ENCODE measurements around the gene DNAJC22. TPM values are rescaled to one million over a fixed set of nuclear protein-coding genes. Genes with fewer than 3 reads are reported as not detected.
"Not testable (repeated sequence)": the region's sequence is repeated elsewhere in the genome, so short reads cannot be mapped to it uniquely, and the experiment has no call there.

Gene DNAJC22
- polyA plus RNA-seq, result not detected

GRCh38 chr12:49346659-49347310, at the start of gene DNAJC22:
Gene DNAJC22, plus strand, starts transcription at chr12:49346888. Its CDS starts 1,985 bp downstream, at chr12:49348873.
- H3K27ac Mint-ChIP-seq, result peak within 1 kb of the TSS; percentile 28 to 76 (median 59)
- peaks cover 15 to 22% (median 19%) of the 10 kb centered on the region in 3 donors for H3K4me1 Mint-ChIP-seq

DNA sequence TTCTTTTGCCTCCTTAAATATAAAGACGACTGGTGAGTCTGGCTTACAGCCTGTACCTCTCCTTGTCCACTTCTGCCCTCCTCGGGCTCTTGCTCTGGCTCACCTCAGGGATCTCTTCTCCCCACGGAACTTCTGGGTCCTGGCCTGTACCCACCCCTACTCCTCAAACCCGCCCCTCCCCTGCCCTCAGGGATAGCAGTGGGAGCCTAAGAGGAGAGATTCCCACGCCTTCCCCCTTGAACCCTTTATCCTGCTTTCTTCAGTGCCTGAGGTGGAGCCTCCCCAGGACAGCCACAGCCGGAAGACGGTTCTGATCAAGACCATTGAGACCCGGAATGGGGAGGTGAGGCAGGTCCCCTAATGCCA, 49.0 kb upstream of the DNAJC22 start:
- Mint-ChIP-seq H3K4me3 (peak overlapping the region in 3 of 4 donors; percentile 28 to 87 (median 68)), H3K27me3 (peaks cover 42% of the 10 kb centered on the region), H3K9me3 (no peaks in the 10 kb centered on the region), H3K4me1 (peaks cover 7 to 11% (median 11%) of the 10 kb centered on the region in 3 donors), H3K36me3 (no peaks in the 10 kb centered on the region), H3K27ac (no peak overlapping the region)

More at GRCh38 chr12:49346659-49347310, at the start of gene DNAJC22:
- no peaks in the 10 kb centered on the region for H3K36me3 Mint-ChIP-seq
- peaks cover 53% of the 10 kb centered on the region for H3K27me3 Mint-ChIP-seq
- H3K9me3 Mint-ChIP-seq, result peaks cover 0 to 1% (median 0%) of the 10 kb centered on the region in 3 donors
- H3K4me3 Mint-ChIP-seq, result peak within 1 kb of the TSS; percentile 72 to 91 (median 84)

GRCh38 chr12:49298160-49298559, 48.5 kb upstream of the DNAJC22 start:
- Mint-ChIP-seq H3K4me3 (peak overlapping the region in 3 of 4 donors; percentile 28 to 87 (median 50)), H3K36me3 (no peaks in the 10 kb centered on the region), H3K27ac (peak overlapping the region in 1 of 3 donors; percentile 39), H3K9me3 (no peaks in the 10 kb centered on the region), H3K27me3 (peaks cover 42% of the 10 kb centered on the region), H3K4me1 (peaks cover 7 to 11% (median 11%) of the 10 kb centered on the region in 3 donors)

DNA sequence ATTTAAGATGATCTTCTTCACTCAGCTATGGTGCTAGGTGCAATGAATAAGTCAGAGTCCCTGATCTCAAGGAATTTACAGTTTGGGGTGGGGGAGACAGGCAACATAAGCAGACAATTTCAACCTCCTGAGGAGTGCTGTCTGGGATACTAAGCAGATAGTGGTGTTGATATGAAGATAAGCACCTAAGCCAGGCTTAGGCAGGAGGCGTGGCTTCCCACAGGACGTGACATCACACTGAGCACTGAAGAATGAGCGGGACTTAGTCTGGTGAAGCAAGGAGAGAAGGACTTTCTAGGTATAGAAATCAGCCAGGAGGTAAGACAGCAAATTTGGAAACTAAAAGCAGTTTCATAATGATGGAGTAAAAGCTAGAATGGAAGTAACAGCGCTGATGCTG, 44.9 kb upstream of the DNAJC22 start:
- Mint-ChIP-seq H3K4me3 (no peak overlapping the region), H3K27ac (no peak overlapping the region), H3K4me1 (peaks cover 1 to 9% (median 4%) of the 10 kb centered on the region in 3 donors), H3K27me3 (peaks cover 33% of the 10 kb centered on the region), H3K9me3 (no peaks in the 10 kb centered on the region), H3K36me3 (peaks cover 2% of the 10 kb centered on the region)

GRCh38 chr12:49304161-49304560, 42.5 kb upstream of the DNAJC22 start:
- H3K9me3 Mint-ChIP-seq, result no peaks in the 10 kb centered on the region
- H3K4me3 Mint-ChIP-seq, result no peak overlapping the region
- peaks cover 2% of the 10 kb centered on the region for H3K36me3 Mint-ChIP-seq
- H3K27ac Mint-ChIP-seq, result no peak overlapping the region
- peaks cover 0 to 5% (median 0%) of the 10 kb centered on the region in 3 donors for H3K4me1 Mint-ChIP-seq
- H3K27me3 Mint-ChIP-seq, result peaks cover 21% of the 10 kb centered on the region

- peaks cover 2% of the 10 kb centered on the region for H3K36me3 Mint-ChIP-seq
- H3K27me3 Mint-ChIP-seq, result peaks cover 21% of the 10 kb centered on the region
- no peak overlapping the region for H3K4me3 Mint-ChIP-seq
- peaks cover 0 to 5% (median 0%) of the 10 kb centered on the region in 3 donors for H3K4me1 Mint-ChIP-seq
- no peaks in the 10 kb centered on the region for H3K9me3 Mint-ChIP-seq
- H3K27ac Mint-ChIP-seq, result no peak overlapping the region
These were observed 40.8 kb upstream of the DNAJC22 start for GRCh38 chr12:49305762-49306510.

GRCh38 chr12:49309386-49309785, 37.3 kb upstream of the DNAJC22 start:
- H3K9me3 Mint-ChIP-seq, result no peaks in the 10 kb centered on the region
- peaks cover 2% of the 10 kb centered on the region for H3K36me3 Mint-ChIP-seq
- no peaks in the 10 kb centered on the region for H3K4me1 Mint-ChIP-seq
- no peak overlapping the region for H3K27ac Mint-ChIP-seq
- H3K4me3 Mint-ChIP-seq, result no peak overlapping the region
- H3K27me3 Mint-ChIP-seq, result peaks cover 21% of the 10 kb centered on the region

DNA sequence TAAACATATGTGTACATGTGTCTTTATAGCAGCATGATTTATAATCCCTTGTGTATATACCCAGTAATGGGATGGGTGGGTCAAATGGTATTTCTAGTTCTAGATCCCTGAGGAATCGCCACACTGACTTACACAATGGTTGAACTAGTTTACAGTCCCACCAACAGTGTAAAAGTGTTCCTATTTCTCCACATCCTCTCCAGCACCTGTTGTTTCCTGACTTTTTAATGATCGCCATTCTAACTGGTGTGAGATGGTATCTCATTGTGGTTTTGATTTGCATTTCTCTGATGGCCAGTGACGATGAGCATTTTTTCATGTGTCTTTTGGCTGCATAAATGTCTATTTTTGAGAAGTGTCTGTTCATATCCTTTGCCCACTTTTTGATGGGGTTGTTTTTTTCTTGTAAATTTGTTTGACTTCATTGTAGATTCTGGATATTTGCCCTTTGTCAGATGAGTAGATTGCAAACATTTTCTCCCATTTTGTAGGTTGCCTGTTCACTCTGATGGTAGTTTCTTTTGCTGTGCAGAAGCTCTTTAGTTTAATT, 36.2 kb upstream of the DNAJC22 start:
- not testable (repeated sequence) for H3K4me1 Mint-ChIP-seq, H3K9me3 Mint-ChIP-seq, H3K4me3 Mint-ChIP-seq, H3K27ac Mint-ChIP-seq, H3K36me3 Mint-ChIP-seq
- peaks cover 19% of the 10 kb centered on the region for H3K27me3 Mint-ChIP-seq

GRCh38 chr12:49314811-49315210, 31.9 kb upstream of the DNAJC22 start:
- Mint-ChIP-seq H3K4me3 (no peak overlapping the region), H3K36me3 (no peaks in the 10 kb centered on the region), H3K27me3 (peaks cover 4% of the 10 kb centered on the region), H3K9me3 (no peaks in the 10 kb centered on the region), H3K4me1 (no peaks in the 10 kb centered on the region), H3K27ac (no peak overlapping the region)

- not testable (repeated sequence) for H3K4me3 Mint-ChIP-seq, H3K36me3 Mint-ChIP-seq, H3K9me3 Mint-ChIP-seq, H3K4me1 Mint-ChIP-seq, H3K27me3 Mint-ChIP-seq, H3K27ac Mint-ChIP-seq
These were observed 29.6 kb upstream of the DNAJC22 start for GRCh38 chr12:49317118-49317517.

- not testable (repeated sequence) for H3K27me3 Mint-ChIP-seq, H3K27ac Mint-ChIP-seq, H3K9me3 Mint-ChIP-seq, H3K36me3 Mint-ChIP-seq
- H3K4me1 Mint-ChIP-seq, result peaks cover 7 to 14% (median 12%) of the 10 kb centered on the region in 3 donors
- H3K4me3 Mint-ChIP-seq, result peak overlapping the region; percentile 5 to 58 (median 24)
These were observed 26.1 kb upstream of the DNAJC22 start for GRCh38 chr12:49320411-49321103.

- Mint-ChIP-seq H3K9me3 (no peaks in the 10 kb centered on the region), H3K27me3 (no peaks in the 10 kb centered on the region), H3K4me1 (peaks cover 7 to 14% (median 12%) of the 10 kb centered on the region in 3 donors), H3K4me3 (peak overlapping the region; percentile 88 to 100 (median 93)), H3K27ac (peak overlapping the region in 2 of 3 donors; percentile 79 to 94), H3K36me3 (no peaks in the 10 kb centered on the region)
These were observed 24.4 kb upstream of the DNAJC22 start for GRCh38 chr12:49322367-49322707.

GRCh38 chr12:49322708-49323523, 23.8 kb upstream of the DNAJC22 start, which contains the start of gene TROAP:
Gene TROAP, plus strand, starts transcription at chr12:49323255. Its CDS starts 354 bp downstream, at chr12:49323609.
- Mint-ChIP-seq H3K27me3 (no peaks in the 10 kb centered on the region), H3K4me1 (peaks cover 7 to 14% (median 12%) of the 10 kb centered on the region in 3 donors), H3K36me3 (peaks cover 2% of the 10 kb centered on the region), H3K9me3 (no peaks in the 10 kb centered on the region), H3K4me3 (peak within 1 kb of the TSS; percentile 88 to 100 (median 93)), H3K27ac (peak within 1 kb of the TSS; percentile 41 to 94 (median 79))

GRCh38 chr12:49323524-49324097, 23.1 kb upstream of the DNAJC22 start:
- no peaks in the 10 kb centered on the region for H3K9me3 Mint-ChIP-seq
- peak overlapping the region in 1 of 3 donors; percentile 78 for H3K27ac Mint-ChIP-seq
- peaks cover 7 to 14% (median 12%) of the 10 kb centered on the region in 3 donors for H3K4me1 Mint-ChIP-seq
- peaks cover 2% of the 10 kb centered on the region for H3K36me3 Mint-ChIP-seq
- H3K4me3 Mint-ChIP-seq, result peak overlapping the region; percentile 88 to 100 (median 93)
- no peaks in the 10 kb centered on the region for H3K27me3 Mint-ChIP-seq

Measured in IgD-negative memory B cell (primary cell).